ENCODE measurements around the gene TMEM134. TPM values are rescaled to one million over a fixed set of nuclear protein-coding genes. Genes with fewer than 3 reads are reported as not detected.

Gene TMEM134
- total and polyA plus RNA-seq, 2 donors (not counting 3 experiments of a cell fraction or from before 2014, with no cell fraction given) = 33.4 to 207 TPM

GRCh38 chr11:67450796-67451657, 18.0 kb downstream of the TMEM134 start:
- Histone ChIP-seq H2AFZ (ENCODE audit: low read depth, low read length) (no peak overlapping the region), H3K79me2 (ENCODE audit: control insufficient read depth, insufficient read depth, low read length) (no peaks in the 10 kb centered on the region), H3K27ac (ENCODE audit: insufficient read depth, low read depth, low read length) (no peak overlapping the region), H3K9ac (replicated peaks; ENCODE audit: extremely low read depth, insufficient read depth, low read length) (no peak overlapping the region), H3K4me1 (ENCODE audit: control insufficient read depth, extremely low read depth, insufficient read depth, low read length) (peaks cover 7% of the 10 kb centered on the region), H3K9me1 (replicated peaks; ENCODE audit: control insufficient read depth, extremely low read depth, insufficient read depth, low read length) (no peaks in the 10 kb centered on the region), H3K4me3 (replicated peaks in 1 of 3; ENCODE audit: insufficient read depth in 1 of 3, low read depth in 1 of 3, low read length in 3 of 3) (no peak overlapping the region), H3K27me3 (ENCODE audit: control insufficient read depth in 2 of 2, insufficient read depth in 2 of 2, low read length in 2 of 2) (no peaks in the 10 kb centered on the region), H3K4me2 (ENCODE audit: insufficient read depth, low read length) (no peak overlapping the region), H3K36me3 (ENCODE audit: control insufficient read depth in 2 of 2, extremely low read depth in 1 of 2, insufficient read depth in 2 of 2, low read length in 2 of 2) (no peaks in the 10 kb centered on the region), H3K9me3 (replicated peaks; ENCODE audit: control insufficient read depth, insufficient read depth, low read length) (no peaks in the 10 kb centered on the region), H4K20me1 (replicated peaks; ENCODE audit: control insufficient read depth, extremely low read depth, insufficient read depth, low read length) (no peaks in the 10 kb centered on the region)
- no peak for TF ChIP-seq MYC (IDR thresholded peaks at IDR 0.05; ENCODE audit: low read depth, low read length)
- no peak for TF ChIP-seq MAX (IDR thresholded peaks at IDR 0.05; ENCODE audit: insufficient read depth, insufficient read length)
- TF ChIP-seq EZH2 (IDR thresholded peaks at IDR 0.05; ENCODE audit: borderline replicate concordance, low read depth, low read length, severe bottlenecking) = no peak
- TF ChIP-seq JUN (IDR thresholded peaks at IDR 0.05; ENCODE audit: borderline replicate concordance, insufficient read depth, insufficient read length, low read depth) = no peak
- no peak for TF ChIP-seq GATA2 (IDR thresholded peaks at IDR 0.05; ENCODE audit: insufficient read depth, insufficient read length, low read depth, low read length)
- no peak for TF ChIP-seq CTCF (IDR thresholded peaks at IDR 0.05; ENCODE audit: extremely low read depth in 1 of 2, insufficient read depth in 1 of 2, low read depth in 1 of 2, low read length in 2 of 2)
- TF ChIP-seq POLR2A (IDR thresholded peaks at IDR 0.05; ENCODE audit: low read depth, low read length) = no peak
- no peak for TF ChIP-seq FOS (IDR thresholded peaks at IDR 0.05; ENCODE audit: borderline replicate concordance, insufficient read depth, low read length)
- no peak for TF ChIP-seq POLR2AphosphoS5 (IDR thresholded peaks at IDR 0.05; ENCODE audit: insufficient read depth, low read depth, low read length)
- no TSS peak for BruUV-seq (replicated peaks)
- FAIRE-seq (no peak), DNase-seq (ENCODE audit: low read depth, low spot score) (no peak)
- CTCF ChIA-PET = interaction anchor here (0.8 to 1.4 kb wide), 9 partner anchors 8 to 208 kb away, joined by 3 to 10 read pairs (median 4); partner anchors contain the start of genes AIP, CORO1B, PPP1CA and RAD9A
- intact Hi-C loops (cut with micrococcal nuclease) (no loop called here), dilution Hi-C loops (cut with MboI; ENCODE audit: extremely low pct_ligation_motif_present, low sequenced_read_pairs) (no loop called here)
- POLR2A ChIA-PET = interaction anchor here (1.5 kb wide), 1 partner anchor 10 kb away, joined by 4 read pairs; no protein-coding TSS in a partner anchor
